ENCODE data around the gene PSMB10.

- TF ChIP-seq POLR2A (IDR thresholded peaks at IDR 0.05) (no peak), CTCF (IDR thresholded peaks at IDR 0.05) (no peak)
These were observed 30.0 kb upstream of the PSMB10 start for GRCh38 chr16:67966549-67967182.
